Prostate gland (tissue), 2 donors: ENCODE measurements around the gene SNAPC2.

Experiments
- CTCF ChIP-seq, 4 experiments: fragments of 200-600 bp in 2 of 4; fragments of 450-650 bp in 2 of 4; sonication (generic) in 2 of 4; IDR thresholded peaks; 1 replicate in 3 of 4; 2 replicates in 1 of 4; pipeline ENCODE4 v1.5.1; 2016 to 2019; ENCODE audit warnings: antibody characterized with exemption in 4 of 4, mild to moderate bottlenecking in 2 of 4, moderate library complexity in 2 of 4
- POLR2A ChIP-seq: fragments of 450-650 bp; IDR thresholded peaks from one replicate; pipeline ENCODE4 v1.6.1; 2016; ENCODE audit warnings: antibody characterized with exemption, mild to moderate bottlenecking
- POLR2AphosphoS5 ChIP-seq: sonication (generic); formaldehyde crosslinking; IDR thresholded peaks from one replicate; pipeline ENCODE4 v1.6.1; 2017; ENCODE audit warnings: antibody characterized with exemption

GRCh38 chr19:7969555-7969939 lies 49.4 kb downstream of the SNAPC2 start:
- TF ChIP-seq POLR2A: no peak
- no peak for TF ChIP-seq CTCF (IDR thresholded peaks at IDR 0.05)
- TF ChIP-seq POLR2AphosphoS5: no peak
